ENCODE measurements around the gene TNNC2. TPM values are rescaled to one million over a fixed set of nuclear protein-coding genes. Genes with fewer than 3 reads are reported as not detected.

TNNC2 gene
- total and polyA plus RNA-seq, 2 donors (not counting 3 experiments of a cell fraction or from before 2014, with no cell fraction given), result 0.26 TPM; not detected in 1

DNA sequence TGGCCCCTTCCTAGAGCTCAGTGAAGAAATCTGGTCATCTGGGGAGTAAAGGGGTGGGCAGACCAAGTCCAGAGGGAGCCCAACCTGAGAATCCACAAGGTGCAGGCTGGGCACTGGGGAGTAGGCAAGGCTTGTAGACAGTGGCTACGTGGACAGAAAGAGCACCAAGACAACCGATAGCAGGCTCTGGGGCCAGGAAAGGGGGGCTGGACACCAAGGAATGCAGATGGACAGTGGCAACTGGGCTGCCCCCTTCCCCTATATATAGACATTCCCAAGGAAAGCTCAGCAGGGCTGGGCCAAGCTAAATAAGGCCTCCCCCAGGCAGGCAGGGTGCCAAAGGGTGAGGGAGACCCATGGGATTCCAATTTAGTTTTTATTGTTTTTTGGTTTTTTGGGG, 1.5 kb upstream of the TNNC2 start:
- no peak overlapping the region for H2AFZ ChIP-seq (ENCODE audit: low read depth, low read length)
- intact Hi-C loops (cut with micrococcal nuclease), result no loop called here
- H4K20me1 ChIP-seq (replicated peaks; ENCODE audit: control insufficient read depth, extremely low read depth, insufficient read depth, low read length), result no peaks in the 10 kb centered on the region
- TF ChIP-seq POLR2A (IDR thresholded peaks at IDR 0.05; ENCODE audit: low read depth, low read length) (no peak), JUN (IDR thresholded peaks at IDR 0.05; ENCODE audit: borderline replicate concordance, insufficient read depth, insufficient read length, low read depth) (no peak), POLR2AphosphoS5 (IDR thresholded peaks at IDR 0.05; ENCODE audit: insufficient read depth, low read depth, low read length) (no peak), FOS (IDR thresholded peaks at IDR 0.05; ENCODE audit: borderline replicate concordance, insufficient read depth, low read length) (no peak), MYC (IDR thresholded peaks at IDR 0.05; ENCODE audit: low read depth, low read length) (no peak)
- TF ChIP-seq, protein P1, sequence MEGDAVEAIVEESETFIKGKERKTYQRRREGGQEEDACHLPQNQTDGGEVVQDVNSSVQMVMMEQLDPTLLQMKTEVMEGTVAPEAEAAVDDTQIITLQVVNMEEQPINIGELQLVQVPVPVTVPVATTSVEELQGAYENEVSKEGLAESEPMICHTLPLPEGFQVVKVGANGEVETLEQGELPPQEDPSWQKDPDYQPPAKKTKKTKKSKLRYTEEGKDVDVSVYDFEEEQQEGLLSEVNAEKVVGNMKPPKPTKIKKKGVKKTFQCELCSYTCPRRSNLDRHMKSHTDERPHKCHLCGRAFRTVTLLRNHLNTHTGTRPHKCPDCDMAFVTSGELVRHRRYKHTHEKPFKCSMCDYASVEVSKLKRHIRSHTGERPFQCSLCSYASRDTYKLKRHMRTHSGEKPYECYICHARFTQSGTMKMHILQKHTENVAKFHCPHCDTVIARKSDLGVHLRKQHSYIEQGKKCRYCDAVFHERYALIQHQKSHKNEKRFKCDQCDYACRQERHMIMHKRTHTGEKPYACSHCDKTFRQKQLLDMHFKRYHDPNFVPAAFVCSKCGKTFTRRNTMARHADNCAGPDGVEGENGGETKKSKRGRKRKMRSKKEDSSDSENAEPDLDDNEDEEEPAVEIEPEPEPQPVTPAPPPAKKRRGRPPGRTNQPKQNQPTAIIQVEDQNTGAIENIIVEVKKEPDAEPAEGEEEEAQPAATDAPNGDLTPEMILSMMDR (IDR thresholded peaks at IDR 0.05; ENCODE audit: extremely low read depth in 1 of 2, insufficient read depth in 1 of 2, low read depth in 1 of 2, low read length in 2 of 2), result no peak
- TF ChIP-seq, protein P2, sequence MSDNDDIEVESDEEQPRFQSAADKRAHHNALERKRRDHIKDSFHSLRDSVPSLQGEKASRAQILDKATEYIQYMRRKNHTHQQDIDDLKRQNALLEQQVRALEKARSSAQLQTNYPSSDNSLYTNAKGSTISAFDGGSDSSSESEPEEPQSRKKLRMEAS (IDR thresholded peaks at IDR 0.05; ENCODE audit: insufficient read depth, insufficient read length), result no peak
- FAIRE-seq (no peak), DNase-seq (ENCODE audit: low read depth, low spot score) (no peak)
- no peaks in the 10 kb centered on the region for H3K36me3 ChIP-seq (ENCODE audit: control insufficient read depth in 2 of 2, extremely low read depth in 1 of 2, insufficient read depth in 2 of 2, low read length in 2 of 2)
- no peaks in the 10 kb centered on the region for H3K79me2 ChIP-seq (ENCODE audit: control insufficient read depth, insufficient read depth, low read length)
- ChIA-PET CTCF (interaction anchor here (1.0 kb wide), 1 partner anchor 142 kb away, joined by 3 read pairs; no protein-coding TSS in a partner anchor), POLR2A (no interaction called here)
- no peak overlapping the region for H3K9ac ChIP-seq (replicated peaks; ENCODE audit: extremely low read depth, insufficient read depth, low read length)
- no peak overlapping the region for H3K27ac ChIP-seq (ENCODE audit: insufficient read depth, low read depth, low read length)
- dilution Hi-C loops (cut with MboI; ENCODE audit: extremely low pct_ligation_motif_present, low sequenced_read_pairs), result no loop called here
- no peaks in the 10 kb centered on the region for H3K9me1 ChIP-seq (replicated peaks; ENCODE audit: control insufficient read depth, extremely low read depth, insufficient read depth, low read length)
- peaks cover 0 to 3% of the 10 kb centered on the region in 2 experiments for H3K27me3 ChIP-seq (ENCODE audit: control insufficient read depth in 2 of 2, insufficient read depth in 2 of 2, low read length in 2 of 2)
- no peak overlapping the region for H3K4me3 ChIP-seq (replicated peaks in 1 of 3; ENCODE audit: insufficient read depth in 1 of 3, low read depth in 1 of 3, low read length in 3 of 3)
- no peaks in the 10 kb centered on the region for H3K9me3 ChIP-seq (replicated peaks; ENCODE audit: control insufficient read depth, insufficient read depth, low read length)
- BruUV-seq (replicated peaks), result no TSS peak
- H3K4me2 ChIP-seq (ENCODE audit: insufficient read depth, low read length), result no peak overlapping the region
- H3K4me1 ChIP-seq (ENCODE audit: control insufficient read depth, extremely low read depth, insufficient read depth, low read length), result peaks cover 5% of the 10 kb centered on the region

Data from endothelial cell of umbilical vein (primary cell).